GM04503 (cell line): Measurements from ENCODE around the gene DPP7.
"Not testable (repeated sequence)": the region's sequence is repeated elsewhere in the genome, so short reads cannot be mapped to it uniquely, and the experiment has no call there.

Experiments
- DNase-seq: peaks from one replicate; pipeline ENCODE4 v3.0.0-alpha.2; 2012; ENCODE audit warnings: low read depth

Gene DPP7

DNA sequence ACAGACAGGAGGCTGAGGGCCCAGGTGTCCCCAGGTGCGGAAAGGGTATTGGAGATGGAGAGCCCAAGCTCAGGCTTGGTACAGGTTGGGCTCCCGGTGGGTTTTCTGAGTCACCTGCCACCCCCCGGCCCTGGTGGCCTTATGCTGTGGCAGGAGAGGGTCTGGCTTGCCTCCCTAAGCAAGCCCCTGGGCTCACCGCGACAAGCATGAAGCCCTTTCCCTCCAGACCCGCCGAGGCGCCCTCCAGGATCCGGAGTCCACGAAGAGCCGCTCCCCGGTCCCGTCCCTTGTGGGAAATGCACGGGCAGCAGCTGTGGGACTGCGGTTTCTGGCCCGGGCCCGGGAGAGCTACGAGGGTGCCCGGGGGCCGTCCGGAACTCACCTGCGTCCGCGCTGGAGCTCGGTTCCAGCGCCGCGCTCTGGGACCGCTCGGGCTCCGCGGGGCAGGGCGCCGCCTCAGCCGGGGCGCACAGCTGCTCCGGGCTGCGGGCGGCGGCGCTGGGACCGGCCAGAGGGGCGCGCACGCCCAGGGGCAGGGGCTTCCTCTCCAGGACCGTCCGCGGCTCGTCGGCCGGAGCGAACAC lies 44.9 kb downstream of the DPP7 start:
- DNase-seq = no peak

DNA sequence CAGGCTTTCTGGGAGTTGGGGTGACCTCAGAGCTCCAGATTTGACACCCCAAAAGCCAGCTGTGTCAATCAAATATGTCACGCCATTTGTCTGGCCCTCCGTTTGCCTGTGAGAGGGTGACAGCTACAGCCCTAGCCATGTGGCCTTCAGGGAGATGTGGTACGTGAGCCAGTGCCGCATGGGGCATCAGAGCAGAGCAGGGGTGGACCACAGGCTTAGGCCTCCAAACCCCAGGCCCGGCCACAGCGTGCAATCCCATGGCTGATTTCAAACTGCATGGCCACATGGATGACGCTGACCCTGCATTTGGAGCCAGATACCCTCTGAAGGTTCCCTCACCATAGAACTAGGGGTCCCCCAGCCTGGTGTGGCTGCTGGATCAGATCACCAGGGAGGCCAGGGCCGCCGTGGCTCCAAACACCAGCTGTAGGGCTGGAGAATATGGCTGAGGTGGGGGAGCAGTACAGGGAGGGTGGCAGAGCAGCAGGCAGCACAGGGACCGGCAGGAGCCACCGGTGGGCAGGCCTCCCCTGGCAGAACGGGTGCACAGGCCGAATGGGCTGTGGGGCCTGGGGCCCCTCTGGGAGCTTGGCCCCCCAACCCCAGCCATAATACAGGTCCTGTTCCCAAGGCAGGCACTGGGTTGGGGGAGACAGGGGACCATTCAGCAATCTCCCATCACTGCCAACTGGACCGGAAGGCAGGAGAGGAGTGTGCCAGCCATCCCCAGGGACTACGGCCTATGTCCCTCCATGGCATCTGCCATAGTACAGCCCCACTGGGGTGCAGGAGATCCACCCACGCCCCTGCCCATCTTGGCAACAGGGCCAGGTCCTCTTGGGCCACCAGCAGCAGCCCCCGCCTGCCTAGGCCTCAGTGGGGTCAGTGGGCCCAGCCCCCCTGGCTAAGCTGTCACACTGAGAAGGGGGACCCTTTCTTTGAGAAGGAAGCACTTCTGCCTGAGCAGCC lies 45.7 kb downstream of the DPP7 start:
- DNase-seq = no peak

DNA sequence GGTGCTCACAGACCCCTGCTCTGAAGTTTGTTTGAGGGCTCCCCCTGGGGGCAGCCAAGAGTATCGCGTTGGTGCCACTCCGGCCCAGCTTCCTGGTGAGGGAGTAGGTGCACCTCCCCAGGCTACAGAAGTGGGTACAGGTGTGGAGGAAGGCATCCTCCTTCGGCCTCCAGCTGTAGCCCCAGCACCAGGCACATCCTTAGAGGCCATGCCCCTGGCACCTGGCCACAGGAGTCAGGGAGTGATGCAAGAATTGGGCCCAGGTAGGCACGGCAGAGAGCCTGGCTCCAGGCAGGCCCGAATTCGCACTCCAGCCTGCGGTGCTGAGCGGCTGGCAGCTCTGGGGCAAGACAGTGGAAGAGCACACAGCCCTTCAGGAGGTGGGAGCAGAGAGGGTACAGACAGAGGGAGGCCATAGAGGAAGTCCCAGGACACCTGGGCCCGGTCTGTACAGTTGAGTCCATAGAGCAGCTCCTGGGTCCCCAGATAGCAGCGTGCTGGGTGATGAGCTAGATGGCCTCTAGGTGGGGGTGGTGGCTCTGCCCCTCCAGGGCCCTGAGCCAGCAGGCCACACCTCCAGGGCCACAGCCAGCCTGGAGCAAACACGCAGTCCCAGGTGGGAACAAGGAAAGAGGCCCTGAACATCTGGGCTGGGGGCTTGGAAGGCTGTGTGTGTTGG lies 46.5 kb downstream of the DPP7 start:
- DNase-seq = no peak

DNA sequence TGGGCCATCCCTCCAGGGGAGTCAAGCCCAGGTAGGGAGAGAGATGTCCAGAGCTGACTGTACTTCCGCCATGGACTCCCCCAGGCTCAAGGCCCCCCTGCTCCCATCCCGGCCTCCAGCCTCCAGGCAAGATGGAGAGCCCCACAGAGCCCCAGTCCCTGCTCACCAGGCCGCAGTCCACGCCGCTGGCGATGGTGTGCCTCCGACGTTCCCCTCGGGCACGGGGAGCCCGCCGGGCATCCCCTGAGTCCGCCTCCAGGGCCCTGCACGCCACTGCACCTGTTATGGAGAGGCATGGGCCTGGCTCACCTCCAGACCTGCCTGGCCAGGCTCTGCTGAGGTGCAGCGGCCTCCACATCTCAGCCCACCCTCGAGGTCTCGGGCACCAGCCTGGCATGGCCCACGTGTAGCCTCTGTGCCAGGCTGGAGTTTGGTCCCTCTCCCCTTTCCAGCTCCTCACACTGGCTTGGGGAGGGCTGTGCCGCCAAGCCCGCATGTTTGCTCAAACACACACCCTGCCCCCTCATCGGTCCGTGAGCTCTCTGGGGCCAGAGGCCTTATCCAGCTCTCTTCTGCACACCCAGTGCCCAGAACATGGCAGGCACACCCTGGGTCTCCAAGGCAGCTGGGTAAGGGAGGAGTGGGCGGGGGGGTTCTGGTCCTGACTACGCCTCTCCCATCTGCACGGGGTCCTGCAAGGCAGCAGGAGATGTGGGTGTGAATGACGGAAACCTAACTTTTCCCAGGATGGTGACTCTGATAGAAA lies 48.3 kb downstream of the DPP7 start:
- DNase-seq = no peak

DNA sequence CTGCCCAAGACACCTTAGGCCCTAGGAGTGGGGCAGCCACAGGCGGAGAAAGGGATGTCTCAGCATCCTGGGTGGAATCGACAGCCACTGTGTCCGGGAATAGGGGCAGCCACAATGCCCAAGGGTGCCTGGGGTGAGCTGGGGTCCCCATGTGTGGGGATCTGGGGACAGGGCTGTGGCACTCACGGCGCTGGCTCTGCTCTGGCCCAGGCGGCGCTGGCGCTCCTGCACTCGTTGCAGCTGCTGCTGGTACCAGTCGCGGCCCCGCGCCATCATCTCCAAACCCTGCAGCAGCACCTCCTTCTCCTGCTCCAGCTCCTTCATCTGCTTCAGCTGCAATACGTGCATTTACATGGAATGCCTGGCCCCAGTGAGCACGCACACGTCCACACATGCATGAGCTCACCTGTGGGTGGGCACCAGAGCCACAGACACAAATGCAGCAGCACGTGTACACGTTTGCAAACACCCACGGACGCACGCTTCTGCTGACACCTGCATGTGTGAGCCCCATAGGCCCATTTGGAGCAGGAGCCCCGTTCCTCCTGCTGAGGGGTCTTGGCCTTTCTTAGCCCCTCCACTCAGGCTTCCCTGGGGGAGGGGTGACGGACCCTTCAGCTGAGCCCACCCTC lies 49.1 kb downstream of the DPP7 start:
- DNase-seq = no peak

DNA sequence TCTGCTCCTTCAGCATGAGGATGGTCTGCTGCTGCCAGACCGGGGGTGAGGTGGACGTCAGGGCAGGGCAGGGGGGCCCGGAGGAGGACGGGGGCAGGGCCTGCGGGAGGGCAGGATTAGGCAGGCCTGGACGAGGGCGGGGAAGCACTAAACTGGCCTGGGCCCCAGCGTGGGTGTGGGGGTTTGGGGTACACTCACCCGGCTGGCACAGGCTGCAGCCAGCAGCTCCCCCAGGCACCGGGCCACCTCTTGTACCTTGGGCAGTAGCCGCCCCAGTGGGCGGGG lies 49.7 kb downstream of the DPP7 start:
- no peak for DNase-seq

DNA sequence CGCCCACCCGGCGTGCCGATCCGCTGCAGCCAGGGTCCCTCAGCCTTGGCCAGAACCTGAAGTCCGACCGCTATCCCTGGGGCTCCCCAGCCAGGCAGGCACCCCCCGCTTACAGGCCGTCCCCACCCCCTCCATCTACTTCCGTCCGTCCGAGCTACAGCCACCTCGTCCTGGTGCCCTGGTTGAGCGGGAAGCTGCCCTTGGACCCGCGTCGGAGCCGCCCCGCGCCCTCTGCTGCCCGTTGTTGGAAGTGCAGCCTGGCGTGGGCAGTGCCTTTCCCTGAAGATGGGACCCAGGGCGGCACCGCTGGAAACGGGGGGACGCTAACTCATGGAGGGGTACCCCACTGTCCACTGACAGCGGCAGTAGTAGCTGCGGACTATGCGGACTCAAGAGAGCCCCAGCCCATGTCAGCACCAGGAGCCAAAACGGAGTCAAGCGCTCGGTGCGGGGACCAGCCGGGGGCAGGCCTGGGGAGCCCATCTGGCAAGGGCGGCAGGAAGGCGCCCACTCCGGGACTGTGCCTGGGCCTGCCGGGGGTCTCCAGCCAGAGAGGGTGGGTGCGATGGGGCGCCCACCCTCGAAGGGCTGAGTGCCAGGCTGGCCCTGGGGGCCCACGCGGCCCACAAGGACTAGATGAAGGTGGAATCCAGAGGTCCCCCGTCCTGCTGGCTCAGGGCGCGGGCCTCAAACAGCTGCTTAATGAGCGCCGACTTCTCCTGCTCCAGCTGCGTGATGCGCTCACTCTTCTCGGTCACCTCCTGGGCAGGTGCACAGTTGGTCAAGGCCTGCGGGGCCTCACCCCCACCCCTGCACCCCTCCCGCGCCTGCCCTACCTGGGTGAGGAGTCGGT lies 50.3 kb downstream of the DPP7 start:
- no peak for DNase-seq

DNA sequence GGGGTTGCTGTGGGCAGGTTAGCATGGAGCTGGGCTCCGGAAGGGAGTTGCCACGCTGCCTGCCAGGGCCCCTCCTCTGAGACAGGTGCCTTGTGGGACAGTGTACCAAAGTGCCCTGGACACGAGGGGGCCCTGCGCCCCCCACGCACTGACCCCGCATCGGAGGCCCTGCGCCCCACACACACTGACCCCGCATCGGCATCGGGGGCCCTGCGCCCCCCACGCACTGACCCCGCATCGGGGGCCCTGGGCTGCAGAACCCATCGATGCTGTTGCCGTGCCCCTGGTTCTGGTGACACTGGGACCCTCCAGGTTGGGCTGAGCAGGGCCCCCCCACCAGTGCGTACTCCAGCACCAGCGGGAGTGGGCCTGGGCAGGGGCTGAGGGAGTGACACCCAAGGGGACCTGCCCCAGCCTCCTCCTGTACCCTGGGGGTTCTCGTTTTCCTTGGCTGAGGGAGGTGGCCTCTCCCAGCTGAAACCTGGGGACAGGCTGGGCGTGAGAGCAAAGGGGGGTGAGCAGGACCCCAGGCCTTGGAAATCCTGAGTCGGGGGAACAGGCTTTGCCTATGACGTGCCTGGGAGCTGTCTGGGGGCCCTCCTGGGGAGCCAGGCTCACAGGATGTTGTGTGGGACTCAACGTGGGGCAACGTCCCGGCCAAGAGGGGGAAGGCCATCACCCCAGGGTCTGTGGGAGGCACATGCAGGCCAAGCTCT lies 51.1 kb downstream of the DPP7 start:
- DNase-seq = no peak

DNA sequence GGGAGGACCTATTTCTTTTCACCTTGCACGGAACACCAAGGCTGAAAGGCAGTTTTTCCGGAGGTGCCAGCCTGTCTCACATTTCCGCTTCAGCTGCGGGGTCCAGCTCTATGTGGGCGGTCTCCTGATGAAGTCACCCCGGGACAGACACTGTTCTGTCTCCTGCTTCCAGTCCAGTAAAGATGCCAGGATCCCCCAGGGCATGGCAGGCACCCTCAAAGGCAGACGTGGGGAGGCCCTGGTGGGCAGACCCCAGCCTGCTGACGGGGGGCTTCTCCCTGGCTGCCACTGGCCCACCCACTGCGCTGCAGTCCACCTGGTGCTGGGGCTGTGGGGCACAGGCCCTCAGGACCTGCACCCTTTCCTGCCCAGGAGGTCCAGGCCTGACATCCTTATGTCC lies 51.7 kb downstream of the DPP7 start:
- DNase-seq = not testable (repeated sequence)

DNA sequence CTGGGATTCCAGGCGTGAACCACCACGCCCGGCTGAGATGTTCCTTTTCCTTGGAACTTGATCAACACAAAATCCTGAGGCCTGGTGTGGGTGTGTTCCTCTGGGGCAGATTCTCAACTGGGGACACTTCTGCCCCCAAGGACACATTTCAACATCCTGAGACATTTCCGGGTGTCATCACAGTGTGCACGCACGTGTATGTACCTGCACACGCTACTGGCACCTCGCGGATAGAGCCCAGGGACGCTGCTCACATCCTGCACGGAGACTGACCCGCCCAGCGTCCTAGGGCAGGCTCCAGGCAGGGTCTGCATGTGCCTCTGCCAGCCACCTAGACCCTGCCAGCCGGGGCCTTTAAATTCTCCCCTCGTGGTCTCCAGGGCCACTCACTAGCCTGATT lies 52.1 kb downstream of the DPP7 start:
- no peak for DNase-seq
